GM19240 (cell line): Measurements from ENCODE around the gene C20orf144.
A peak's percentile ranks its signal among the peaks of the same experiment; 100 is the strongest.

Experiments
- DNase-seq: peaks from one replicate; pipeline ENCODE4 v3.0.0; 2011; ENCODE audit warnings: low spot score; ENCODE audit not compliant: insufficient read length

C20orf144 gene

GRCh38 chr20:33664085-33664761, 2.1 kb downstream of the C20orf144 start:
- DNase-seq: no peak

DNA sequence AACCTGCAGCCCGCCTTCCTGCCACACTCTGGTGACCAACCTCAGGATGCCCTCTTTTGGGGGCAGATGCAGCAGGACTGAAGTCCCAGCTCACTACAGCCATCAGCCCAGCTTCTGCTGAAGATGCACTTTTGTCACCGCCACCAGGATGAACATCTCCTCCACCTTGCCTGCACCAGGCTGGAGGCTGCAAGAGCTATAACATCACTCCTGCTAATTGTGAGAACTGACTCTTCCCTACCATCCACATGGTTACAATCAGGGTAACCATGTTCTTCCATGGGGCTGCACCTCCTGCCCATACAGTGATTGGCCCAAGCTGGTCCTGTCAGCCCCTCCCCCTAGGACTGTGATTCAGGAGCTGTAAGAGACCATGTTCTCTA, 2.6 kb downstream of the C20orf144 start:
- no peak for DNase-seq

DNA sequence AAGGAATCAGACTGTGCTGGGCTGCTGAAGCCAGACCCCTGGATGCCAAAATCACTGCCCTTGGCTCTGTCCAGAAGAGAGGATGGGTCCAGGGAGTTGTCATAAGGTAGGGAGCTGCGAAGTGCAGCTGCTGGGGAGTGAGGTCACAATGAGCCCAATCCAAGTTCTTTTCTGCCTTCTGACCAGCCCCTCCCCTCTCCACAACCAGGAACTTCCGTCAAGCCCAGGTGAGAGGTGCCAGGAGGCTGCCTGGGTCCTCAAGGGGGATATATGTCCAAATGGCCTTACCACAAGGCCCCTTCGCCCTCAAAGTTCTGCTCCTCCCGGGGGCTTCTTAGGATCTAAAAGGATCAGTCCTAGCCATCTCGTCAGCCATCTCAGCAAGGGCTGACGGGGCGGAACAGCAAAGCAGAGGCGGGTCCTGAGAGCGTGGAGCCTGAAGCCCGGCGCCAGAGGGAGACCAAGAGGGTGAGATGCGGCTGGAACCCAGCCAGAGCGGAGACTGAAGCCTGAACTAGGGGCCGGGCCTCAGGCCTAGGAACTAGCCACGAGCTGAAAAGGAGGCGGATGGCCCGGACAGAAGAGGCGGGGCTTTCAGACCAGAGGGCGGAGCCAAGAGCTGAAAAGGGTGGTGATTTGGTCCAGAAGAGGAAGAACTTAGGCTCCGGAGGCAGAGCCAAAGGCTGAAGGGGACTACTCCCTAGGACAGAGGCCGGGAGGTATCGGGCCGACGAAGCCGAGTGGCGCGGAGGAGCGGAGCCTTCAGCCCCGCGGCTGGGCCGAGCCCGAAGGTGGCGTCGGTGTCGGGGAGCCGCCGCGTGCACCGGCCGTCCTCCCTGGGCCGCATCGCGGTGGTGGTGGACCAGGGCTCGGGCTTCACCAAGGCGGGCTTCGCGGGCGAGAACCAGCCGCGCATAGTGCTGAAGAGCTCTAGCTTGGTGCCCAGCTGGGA, 4.4 kb downstream of the C20orf144 start, which contains the start of gene ACTL10:
TSS of gene ACTL10 (plus strand) at position 651 of the 952 bp plus-strand sequence. CDS start 555 bp downstream, outside the sequence.
- DNase-seq: peak; percentile 97

DNA sequence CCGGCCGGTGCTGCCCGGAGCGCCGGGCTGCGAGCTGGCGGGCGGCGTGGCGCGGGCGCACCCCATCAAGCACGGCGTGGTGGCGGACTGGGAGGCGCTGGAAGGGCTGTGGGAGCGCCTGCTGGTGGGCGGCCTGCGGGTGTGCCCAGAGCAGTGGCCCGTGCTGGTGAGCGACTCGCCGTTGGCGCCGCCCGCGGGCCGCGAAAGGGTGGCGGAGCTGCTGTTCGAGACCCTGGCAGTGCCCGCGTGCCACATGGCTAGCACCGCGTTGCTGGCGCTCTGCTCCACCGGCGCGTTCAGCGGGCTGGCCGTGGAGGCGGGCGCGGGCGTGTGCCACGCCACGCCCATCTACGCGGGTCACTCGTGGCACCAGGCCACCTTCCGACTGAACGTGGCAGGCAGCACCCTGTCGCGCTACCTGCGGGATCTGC, 5.1 kb downstream of the C20orf144 start:
- no peak for DNase-seq

GRCh38 chr20:33667676-33668465, 5.7 kb downstream of the C20orf144 start:
- DNase-seq: peak; percentile 83

GRCh38 chr20:33668466-33669155, 6.5 kb downstream of the C20orf144 start:
- DNase-seq: no peak

DNA sequence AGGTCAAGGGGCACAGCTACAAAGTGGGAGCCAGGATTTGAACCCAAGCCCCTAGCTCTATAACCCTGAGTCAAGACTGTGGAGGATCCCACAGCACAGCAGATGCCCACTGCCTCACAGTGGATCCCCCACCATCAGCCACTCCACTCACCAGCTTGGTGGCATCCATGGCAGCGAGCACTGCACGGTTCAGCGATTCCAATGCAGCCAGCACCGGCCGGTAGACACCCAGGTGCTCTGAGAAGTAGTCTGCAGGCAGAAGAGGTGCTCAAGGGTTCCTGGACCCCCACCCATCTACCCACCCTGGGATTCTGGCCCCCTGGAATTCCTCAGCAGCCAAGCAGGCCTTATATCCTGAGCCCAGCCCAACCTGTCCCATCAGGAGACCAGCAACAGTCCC, 7.1 kb downstream of the C20orf144 start:
- no peak for DNase-seq

DNA sequence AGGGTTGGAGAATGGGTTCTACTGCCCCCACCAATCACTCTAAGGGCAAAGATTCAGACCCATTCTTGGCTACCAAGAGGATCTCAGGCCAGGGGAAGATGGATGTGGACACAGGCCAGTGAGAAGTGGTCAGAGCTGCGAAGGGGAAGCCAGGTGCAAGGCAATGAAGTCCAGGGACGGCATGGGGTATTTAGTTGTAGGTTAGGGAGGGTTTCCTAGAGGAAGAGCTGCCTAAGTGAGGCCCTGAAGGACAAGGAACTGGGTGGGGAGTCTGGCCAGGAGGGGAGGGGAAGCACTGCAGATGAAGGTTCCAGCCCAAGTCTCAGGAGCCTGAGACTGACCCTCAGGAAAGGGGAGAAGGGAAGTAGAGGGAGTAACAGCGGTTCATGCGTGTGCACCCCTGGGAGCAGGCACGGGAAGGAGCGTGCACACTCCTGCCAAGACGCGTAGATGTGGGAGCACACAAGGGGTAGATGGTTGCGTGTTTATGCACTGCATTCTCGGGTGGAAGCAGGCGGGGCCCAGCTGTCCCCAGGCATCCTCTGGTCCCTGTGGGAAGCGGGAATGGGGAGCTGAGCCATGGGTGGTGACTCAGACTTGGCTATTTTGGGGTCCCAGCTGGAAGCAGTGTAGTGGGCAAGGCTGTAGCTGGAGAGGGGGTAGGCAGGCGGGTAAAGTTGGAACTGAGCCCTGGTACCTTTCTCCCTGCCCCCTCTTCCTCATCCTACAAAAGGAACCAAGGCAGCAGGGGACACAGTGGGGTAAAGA, 7.9 kb downstream of the C20orf144 start:
- no peak for DNase-seq

GRCh38 chr20:33670715-33671499, 8.8 kb downstream of the C20orf144 start:
- no peak for DNase-seq

DNA sequence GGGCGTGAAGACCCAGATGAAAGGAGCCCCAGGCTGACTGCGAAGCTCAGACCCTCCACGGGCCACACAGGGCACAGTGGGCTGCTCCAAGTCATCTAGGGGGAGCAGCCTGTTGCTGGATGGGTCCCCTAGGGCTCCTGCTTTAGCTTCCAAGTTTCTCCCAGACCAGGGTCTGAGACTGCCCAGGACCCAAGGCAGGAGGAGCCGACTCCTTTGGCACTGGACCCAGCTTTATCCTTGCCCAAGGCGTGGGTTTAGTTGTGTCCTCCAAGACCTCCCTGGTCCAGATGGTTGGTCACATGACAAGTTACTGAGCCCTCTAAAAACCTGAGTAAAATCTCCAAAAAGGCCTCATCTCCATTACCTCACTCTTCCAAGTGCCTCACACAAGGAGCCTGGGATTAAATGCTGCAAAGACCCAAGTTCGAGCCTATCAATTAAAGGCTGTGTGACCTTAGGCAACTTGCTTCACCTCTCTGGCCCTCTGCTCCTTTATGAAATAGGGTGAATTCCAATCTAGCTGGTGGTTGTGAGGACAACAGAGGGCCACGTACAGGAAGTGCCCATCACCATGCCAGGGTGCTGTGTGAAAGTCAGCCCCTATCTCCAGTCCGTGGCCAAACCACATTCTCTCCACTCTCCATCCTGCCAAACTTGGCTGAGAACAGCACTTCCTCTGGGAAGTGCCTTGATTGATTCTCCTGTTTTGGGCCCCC, 9.6 kb downstream of the C20orf144 start:
- DNase-seq: no peak

DNA sequence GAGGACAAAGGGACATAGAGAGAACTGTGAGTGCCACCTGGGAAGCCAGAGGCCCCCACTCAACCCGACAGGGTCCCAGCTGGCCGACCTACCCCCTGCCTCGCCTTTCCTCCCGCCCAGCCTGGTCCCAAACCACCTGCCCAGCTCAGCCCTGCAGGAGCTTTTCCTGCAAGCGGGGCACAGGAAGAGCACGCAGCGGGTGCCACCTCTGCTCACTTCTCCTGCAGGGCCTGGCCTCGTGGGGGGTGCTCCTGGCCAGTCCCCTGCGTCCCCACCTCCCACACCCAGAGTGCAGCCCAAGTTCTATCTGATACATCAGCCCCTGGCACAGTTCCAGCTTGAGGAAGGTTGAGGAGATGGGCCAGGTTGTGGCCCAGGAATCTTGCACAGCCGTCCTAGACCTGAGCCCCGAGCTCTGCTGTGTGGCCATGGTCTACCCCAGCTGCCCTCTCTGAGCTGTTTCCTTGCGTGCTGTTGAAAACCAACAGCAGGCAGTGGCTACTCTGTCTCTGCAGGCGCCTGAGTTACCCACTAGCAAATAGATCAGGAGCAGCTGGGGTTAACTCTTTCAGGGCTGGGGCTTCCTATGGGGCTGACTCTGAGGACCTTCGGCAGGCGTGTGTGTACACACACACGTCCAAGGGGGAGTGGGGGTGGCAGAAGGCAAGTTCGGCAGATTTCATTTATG, 10.4 kb downstream of the C20orf144 start:
- no peak for DNase-seq

- no peak for DNase-seq
These were observed 10.9 kb downstream of the C20orf144 start for GRCh38 chr20:33673114-33673409.

DNA sequence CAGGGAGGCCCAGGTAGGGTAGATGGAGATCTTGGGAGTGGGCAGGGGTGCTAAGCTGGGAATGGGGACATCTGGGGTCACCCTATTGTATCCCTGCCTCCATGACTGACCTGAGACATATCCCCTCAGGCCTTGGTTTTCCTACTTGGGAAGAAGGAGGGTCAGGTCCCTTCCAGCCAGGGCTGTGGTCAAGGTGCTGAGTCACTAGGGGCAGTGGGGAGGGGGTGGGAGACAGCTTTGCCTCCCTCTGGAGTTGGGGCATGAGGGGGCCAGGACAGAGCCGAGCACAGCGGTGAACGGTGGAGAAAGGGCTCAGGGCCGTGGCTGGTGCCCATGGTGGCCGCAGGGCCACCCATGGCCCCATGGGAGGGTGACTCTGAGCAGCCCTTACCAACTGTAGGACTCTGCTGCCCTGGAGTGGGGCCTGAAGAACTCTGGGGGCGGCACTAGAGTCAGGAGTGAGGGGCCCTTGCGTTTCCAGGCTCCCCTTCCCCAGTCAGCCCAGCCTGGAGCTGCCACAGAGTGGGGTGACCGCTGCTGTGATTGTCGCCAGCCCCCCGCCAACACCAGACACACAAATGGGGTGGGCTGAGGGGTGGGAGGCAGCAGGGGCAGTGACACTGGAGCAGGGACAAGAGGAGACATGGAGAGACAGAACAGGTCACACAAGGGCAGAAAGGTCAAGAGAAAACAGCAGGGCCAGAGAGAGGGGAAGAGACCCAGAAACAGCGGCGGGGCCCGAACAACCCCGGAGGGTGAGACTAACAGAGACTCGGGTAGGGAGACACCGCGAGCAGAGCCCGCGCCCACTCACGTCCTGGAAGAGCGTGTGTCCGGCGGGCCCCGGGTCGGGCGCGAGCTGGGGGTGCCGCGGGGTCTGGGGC, 11.5 kb downstream of the C20orf144 start:
- no peak for DNase-seq

- no peak for DNase-seq
These were observed 12.4 kb downstream of the C20orf144 start, which contains the start of gene NECAB3 for GRCh38 chr20:33674294-33675135. Gene NECAB3, minus strand, starts transcription at chr20:33674428. Its CDS starts 76 bp downstream, at chr20:33674352.

DNA sequence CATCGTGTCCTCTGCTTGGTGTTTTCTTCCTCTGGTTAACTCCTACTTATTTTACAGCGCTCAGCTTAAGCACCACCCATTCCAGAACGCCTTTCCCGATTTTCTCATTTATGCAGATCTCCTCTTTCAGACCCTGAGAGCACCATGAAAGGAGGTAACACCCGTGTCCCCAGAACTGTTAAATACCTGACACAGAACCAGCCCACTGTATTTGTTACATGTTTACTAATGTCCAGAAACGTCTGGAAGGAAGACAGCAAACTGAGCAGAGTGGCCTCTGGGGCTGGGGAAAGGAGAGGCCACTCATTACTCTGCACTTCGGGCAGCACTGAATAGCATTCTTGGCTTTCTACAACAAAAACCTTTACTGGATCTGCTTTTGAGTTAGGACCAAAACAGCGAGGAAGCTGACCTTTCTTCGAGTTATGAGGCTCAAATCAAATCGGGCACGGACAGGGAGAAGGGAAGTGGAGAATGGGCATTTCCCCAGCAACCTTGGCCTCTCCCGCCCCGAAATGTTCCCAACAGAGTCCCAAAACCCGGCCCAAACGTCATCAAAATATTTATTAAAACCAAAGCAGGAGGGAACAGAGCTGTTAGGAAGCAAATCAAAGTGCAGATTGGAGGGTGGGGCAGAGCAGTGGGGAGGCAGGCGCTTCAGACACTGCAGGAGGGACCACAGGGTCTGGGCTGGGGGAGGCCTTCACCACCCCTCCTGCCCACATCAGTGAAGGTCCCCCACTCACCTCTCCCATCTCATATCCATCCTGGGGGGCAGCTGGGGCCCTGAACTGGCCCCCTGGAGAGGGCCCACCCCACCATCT, 13.2 kb downstream of the C20orf144 start:
- DNase-seq: no peak
